IPS-NIHi7 (cell line): Measurements from ENCODE around the gene DLK2.
A peak's percentile ranks its signal among the peaks of the same experiment; 100 is the strongest.
"Not testable (repeated sequence)": the region's sequence is repeated elsewhere in the genome, so short reads cannot be mapped to it uniquely, and the experiment has no call there.

ENCODE experiments used
- DNase-seq: peaks from one replicate; pipeline ENCODE4 v3.0.0; 2012; ENCODE audit warnings: mixed read lengths; ENCODE audit errors: extremely low spot score

The DLK2 gene

GRCh38 chr6:43455531-43456428 lies at the start of gene DLK2:
Gene DLK2 (minus strand): TSS chr6:43455548. CDS start chr6:43454825, 723 bp downstream.
- DNase-seq: peak; percentile 52

- DNase-seq: no peak
Measured at GRCh38 chr6:43503443-43503842, 48.1 kb upstream of the DLK2 start.

GRCh38 chr6:43502666-43503065 lies 47.3 kb upstream of the DLK2 start:
- no peak for DNase-seq

GRCh38 chr6:43500921-43501320 lies 45.6 kb upstream of the DLK2 start:
- DNase-seq: no peak

GRCh38 chr6:43499028-43499815 lies 43.9 kb upstream of the DLK2 start:
- DNase-seq: no peak

- DNase-seq: not testable (repeated sequence)
Measured at GRCh38 chr6:43498291-43498690, 42.9 kb upstream of the DLK2 start.

- no peak for DNase-seq
Measured at GRCh38 chr6:43497689-43498088, 42.3 kb upstream of the DLK2 start.

- no peak for DNase-seq
Measured at GRCh38 chr6:43497129-43497396, 41.7 kb upstream of the DLK2 start.

GRCh38 chr6:43496370-43497128 lies 41.2 kb upstream of the DLK2 start:
- peak; percentile 86 for DNase-seq

GRCh38 chr6:43495409-43495941 lies 40.1 kb upstream of the DLK2 start:
- no peak for DNase-seq

- no peak for DNase-seq
Measured at GRCh38 chr6:43494766-43495165, 39.4 kb upstream of the DLK2 start.

GRCh38 chr6:43494321-43494720 lies 39.0 kb upstream of the DLK2 start:
- no peak for DNase-seq

GRCh38 chr6:43493833-43494232 lies 38.5 kb upstream of the DLK2 start:
- DNase-seq: no peak

GRCh38 chr6:43493230-43493629 lies 37.9 kb upstream of the DLK2 start:
- no peak for DNase-seq

GRCh38 chr6:43492673-43493072 lies 37.3 kb upstream of the DLK2 start:
- DNase-seq: peak; percentile 34

- no peak for DNase-seq
Measured at GRCh38 chr6:43491750-43492661, 36.7 kb upstream of the DLK2 start.

GRCh38 chr6:43490523-43490939 lies 35.2 kb upstream of the DLK2 start:
- no peak for DNase-seq

- no peak for DNase-seq
Measured at GRCh38 chr6:43489277-43490072, 34.1 kb upstream of the DLK2 start.

GRCh38 chr6:43488667-43489276 lies 33.4 kb upstream of the DLK2 start:
- DNase-seq: no peak
